Sigmoid colon (tissue), 3 donors: ENCODE data around the gene TRIM25.

Experiments
- CTCF ChIP-seq, 4 experiments: fragments of 450-650 bp in 3 of 4; fragments of 200-600 bp in 1 of 4; IDR thresholded peaks; one replicate each; pipeline ENCODE4 v1.5.1; 2016 to 2019; ENCODE audit warnings: antibody characterized with exemption in 4 of 4, mild to moderate bottlenecking in 3 of 4, moderate library complexity in 2 of 4
- POLR2A ChIP-seq, 2 donors: fragments of 450-650 bp; IDR thresholded peaks; one replicate each; pipeline ENCODE4 v1.6.1; 2016; ENCODE audit warnings: antibody characterized with exemption in 2 of 2, mild to moderate bottlenecking in 2 of 2, moderate library complexity in 2 of 2

GRCh38 chr17:56884483-56885311 is 29.2 kb downstream of the TRIM25 start:
- no peak for TF ChIP-seq CTCF (IDR thresholded peaks at IDR 0.05)
- no peak for TF ChIP-seq POLR2A (IDR thresholded peaks at IDR 0.05)
